Measurements from ENCODE around the gene VAT1L.
"Not testable (repeated sequence)": the region's sequence is repeated elsewhere in the genome, so short reads cannot be mapped to it uniquely, and the experiment has no call there.

VAT1L gene

GRCh38 chr16:77913738-77914253, 125.4 kb downstream of the VAT1L start:
- no peak for DNase-seq (ENCODE audit: low read depth)

GRCh38 chr16:77916111-77916510, 127.7 kb downstream of the VAT1L start:
- DNase-seq (ENCODE audit: low read depth): no peak

GRCh38 chr16:77917971-77918370, 129.6 kb downstream of the VAT1L start:
- DNase-seq (ENCODE audit: low read depth): no peak

GRCh38 chr16:77918809-77919707, 130.7 kb downstream of the VAT1L start:
- DNase-seq (ENCODE audit: low read depth): no peak

GRCh38 chr16:77919761-77920415, 131.5 kb downstream of the VAT1L start:
- no peak for DNase-seq (ENCODE audit: low read depth)

GRCh38 chr16:77920984-77921383, 132.6 kb downstream of the VAT1L start:
- no peak for DNase-seq (ENCODE audit: low read depth)

- DNase-seq (ENCODE audit: low read depth): no peak
Observed at GRCh38 chr16:77922228-77922754, 133.9 kb downstream of the VAT1L start.

GRCh38 chr16:77925531-77925930, 137.2 kb downstream of the VAT1L start:
- DNase-seq (ENCODE audit: low read depth): no peak

- no peak for DNase-seq (ENCODE audit: low read depth)
Observed at GRCh38 chr16:77928096-77928495, 139.7 kb downstream of the VAT1L start.

- DNase-seq (ENCODE audit: low read depth): no peak
Observed at GRCh38 chr16:77929004-77929403, 140.6 kb downstream of the VAT1L start.

GRCh38 chr16:77931058-77931457, 142.7 kb downstream of the VAT1L start:
- DNase-seq (ENCODE audit: low read depth): no peak

- no peak for DNase-seq (ENCODE audit: low read depth)
Observed at GRCh38 chr16:77937473-77938149, 149.2 kb downstream of the VAT1L start.

GRCh38 chr16:77938913-77939312, 150.5 kb downstream of the VAT1L start:
- no peak for DNase-seq (ENCODE audit: low read depth)

GRCh38 chr16:77939968-77940367, 151.6 kb downstream of the VAT1L start:
- no peak for DNase-seq (ENCODE audit: low read depth)

- no peak for DNase-seq (ENCODE audit: low read depth)
Observed at GRCh38 chr16:77943801-77944200, 155.4 kb downstream of the VAT1L start.

- no peak for DNase-seq (ENCODE audit: low read depth)
Observed at GRCh38 chr16:77944631-77945030, 156.3 kb downstream of the VAT1L start.

- no peak for DNase-seq (ENCODE audit: low read depth)
Observed at GRCh38 chr16:77945126-77945525, 156.8 kb downstream of the VAT1L start.

- DNase-seq (ENCODE audit: low read depth): no peak
Observed at GRCh38 chr16:77946823-77947222, 158.5 kb downstream of the VAT1L start.

- DNase-seq (ENCODE audit: low read depth): not testable (repeated sequence)
Observed at GRCh38 chr16:77947590-77947989, 159.2 kb downstream of the VAT1L start.

- DNase-seq (ENCODE audit: low read depth): no peak
Observed at GRCh38 chr16:77948835-77949234, 160.5 kb downstream of the VAT1L start.

- no peak for DNase-seq (ENCODE audit: low read depth)
Observed at GRCh38 chr16:77949445-77949844, 161.1 kb downstream of the VAT1L start.

GRCh38 chr16:77951788-77952187, 163.4 kb downstream of the VAT1L start:
- DNase-seq (ENCODE audit: low read depth): no peak

Measured in stimulated activated CD8-positive, alpha-beta memory T cell treated with anti-CD3 and anti-CD28 coated beads, Interleukin-12 subunit alpha, Interleukin-12 subunit beta, amount 100 ng/mL, for 1 hour (primary cell).